ENCODE results near the gene PPT2.
A peak's percentile ranks its signal among the peaks of the same experiment; 100 is the strongest.

The PPT2 gene

DNA sequence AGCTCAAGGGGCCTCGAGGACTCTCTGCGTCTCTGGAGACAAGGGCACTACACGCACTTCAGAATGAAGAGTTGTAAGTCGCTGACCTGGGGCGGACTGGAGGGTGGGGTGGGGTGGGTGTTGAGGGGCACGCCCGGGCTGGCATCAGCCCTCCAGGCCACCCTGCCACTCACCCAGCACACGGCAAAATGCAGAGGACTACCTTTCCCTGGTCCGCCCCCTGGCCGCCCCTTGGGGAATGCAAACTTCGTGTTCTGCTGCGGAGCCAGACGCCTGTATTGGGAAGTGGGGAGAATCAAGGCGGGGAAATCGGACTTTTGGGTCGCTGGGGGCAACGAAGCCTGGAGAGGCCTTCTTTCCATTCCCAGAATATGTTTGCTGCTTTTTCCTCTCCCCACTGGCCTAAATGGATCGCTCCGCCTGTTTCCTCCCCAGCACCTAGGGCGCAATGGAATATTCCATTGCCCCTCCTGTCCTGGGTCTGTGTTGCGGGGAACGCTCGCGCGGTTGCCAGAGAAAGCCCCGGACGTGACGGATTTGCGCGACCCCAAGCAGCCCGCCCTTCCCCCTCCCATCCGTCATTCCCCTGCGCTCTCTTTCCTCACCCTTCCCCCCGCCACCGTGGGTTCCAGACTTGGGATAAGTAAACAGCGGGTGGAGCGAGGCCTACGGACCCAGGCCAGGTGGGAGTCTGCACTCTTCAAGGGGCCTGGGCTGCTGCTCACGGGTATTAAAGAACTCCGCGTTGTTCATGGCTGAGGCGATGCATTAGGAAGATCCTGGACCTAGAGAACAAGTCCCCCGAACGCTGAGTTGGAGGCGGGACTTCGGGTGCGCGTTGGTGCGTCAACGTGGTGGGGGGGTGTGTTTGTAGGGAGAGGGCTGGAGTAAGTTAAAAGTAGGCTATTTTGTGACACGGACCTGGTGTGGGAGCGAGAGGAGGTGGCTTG lies at the start of gene PPT2:
Gene PPT2, plus strand, starts transcription at position 578 of the 950 bp plus-strand sequence. CDS start 454 bp downstream, outside the sequence.
- H3K9me3 Mint-ChIP-seq (ENCODE audit: low read depth): no peaks in the 10 kb centered on the region
- peak within 1 kb of the TSS; percentile 99 for H3K4me3 Mint-ChIP-seq
- peak within 1 kb of the TSS; percentile 96 for H3K27ac Mint-ChIP-seq
- H3K36me3 Mint-ChIP-seq: peaks cover 12% of the 10 kb centered on the region
- peaks cover 55% of the 10 kb centered on the region for H3K4me1 Mint-ChIP-seq (ENCODE audit: low read depth)
- no peaks in the 10 kb centered on the region for H3K27me3 Mint-ChIP-seq

DNA sequence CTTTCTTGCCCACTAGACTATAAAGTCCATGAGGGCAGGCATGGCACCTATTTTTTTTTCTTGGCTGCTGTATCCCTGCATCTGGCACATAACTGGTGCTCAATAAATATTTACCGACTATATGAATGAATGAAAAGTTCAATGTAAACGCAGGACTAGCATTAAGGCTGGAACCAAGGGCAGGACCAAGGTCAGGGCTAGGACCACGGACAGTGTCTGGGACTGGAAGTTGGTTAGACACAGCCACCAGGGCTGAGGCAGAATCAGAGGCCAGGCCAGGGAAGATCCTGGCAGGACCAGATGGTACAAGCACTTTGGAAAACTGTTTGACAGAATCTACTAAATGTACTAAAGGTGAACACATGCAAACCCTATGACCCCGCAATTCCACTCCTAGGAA lies 48.5 kb upstream of the PPT2 start:
- Mint-ChIP-seq H3K36me3 (no peaks in the 10 kb centered on the region), H3K9me3 (ENCODE audit: low read depth) (no peaks in the 10 kb centered on the region), H3K4me1 (ENCODE audit: low read depth) (peaks cover 26% of the 10 kb centered on the region), H3K27me3 (peaks cover 2% of the 10 kb centered on the region), H3K4me3 (no peak overlapping the region), H3K27ac (no peak overlapping the region)

DNA sequence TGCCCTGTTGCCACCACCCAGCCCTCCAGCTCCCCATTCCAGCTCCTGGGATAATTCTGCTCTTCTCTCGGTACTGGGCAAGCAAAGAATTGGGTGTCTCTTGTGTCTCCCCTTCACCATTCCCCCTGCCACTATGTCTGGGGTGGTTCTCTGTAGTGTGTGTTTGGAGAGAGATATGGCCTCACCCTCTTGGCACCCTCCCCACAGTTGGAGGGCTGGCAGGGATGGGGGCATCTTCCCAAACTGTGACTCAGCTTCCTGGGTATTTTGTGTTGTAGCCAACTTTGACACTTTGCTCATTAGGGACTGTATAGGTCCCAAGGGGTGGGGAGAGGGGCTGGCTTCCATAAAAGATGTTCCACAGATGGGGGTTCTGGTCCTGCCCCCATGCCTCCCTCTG lies 46.5 kb upstream of the PPT2 start:
- H3K27me3 Mint-ChIP-seq: peaks cover 2% of the 10 kb centered on the region

GRCh38 chr6:32108094-32108627 lies 45.8 kb upstream of the PPT2 start:
- Mint-ChIP-seq H3K4me1 (ENCODE audit: low read depth) (peaks cover 26% of the 10 kb centered on the region), H3K27me3 (peaks cover 2% of the 10 kb centered on the region), H3K9me3 (ENCODE audit: low read depth) (no peaks in the 10 kb centered on the region), H3K4me3 (peak overlapping the region; percentile 43), H3K36me3 (no peaks in the 10 kb centered on the region), H3K27ac (no peak overlapping the region)

More for the DNA sequence above, 46.5 kb upstream of the PPT2 start:
- Mint-ChIP-seq H3K27ac (no peak overlapping the region), H3K4me1 (ENCODE audit: low read depth) (peaks cover 26% of the 10 kb centered on the region), H3K4me3 (no peak overlapping the region), H3K36me3 (no peaks in the 10 kb centered on the region), H3K9me3 (ENCODE audit: low read depth) (no peaks in the 10 kb centered on the region)

- H3K4me1 Mint-ChIP-seq (ENCODE audit: low read depth): peaks cover 26% of the 10 kb centered on the region
- H3K27me3 Mint-ChIP-seq: peaks cover 2% of the 10 kb centered on the region
- H3K4me3 Mint-ChIP-seq: peak overlapping the region; percentile 43
- H3K27ac Mint-ChIP-seq: peak overlapping the region; percentile 38
- no peaks in the 10 kb centered on the region for H3K36me3 Mint-ChIP-seq
- no peaks in the 10 kb centered on the region for H3K9me3 Mint-ChIP-seq (ENCODE audit: low read depth)
Observed at GRCh38 chr6:32108727-32109113, 45.2 kb upstream of the PPT2 start.

DNA sequence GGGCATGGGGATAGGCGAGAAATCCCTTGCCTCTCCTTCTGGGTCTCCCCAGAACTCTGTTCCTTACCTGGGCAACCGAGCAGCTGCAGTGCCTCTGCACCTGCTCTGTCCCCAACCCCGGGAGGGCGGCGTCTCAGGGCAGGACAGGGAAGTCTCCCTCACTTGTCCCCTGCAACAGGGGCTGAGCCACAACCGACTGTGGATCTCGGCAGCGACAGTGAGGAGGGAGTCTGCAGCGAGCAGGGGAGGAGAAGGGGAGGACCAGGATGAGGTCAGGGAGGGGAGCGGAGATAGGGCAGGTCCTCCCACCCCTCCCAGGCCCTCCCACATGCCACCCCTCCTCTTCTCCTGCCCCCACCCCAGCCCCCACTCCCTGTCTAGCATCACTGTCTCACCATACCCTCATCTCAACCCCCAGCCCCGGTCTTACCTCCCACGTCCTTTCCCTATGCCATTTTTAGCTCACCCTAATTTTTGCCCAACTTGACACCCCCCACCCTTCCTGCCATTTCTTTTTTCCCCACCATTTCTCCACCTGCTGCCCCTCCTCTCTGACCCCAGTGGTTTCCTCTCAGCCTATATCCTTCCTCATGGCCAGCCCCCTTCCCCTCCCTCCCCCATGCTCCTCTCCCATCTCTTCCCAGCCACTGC lies 44.7 kb upstream of the PPT2 start, which contains the start of gene TNXB:
Gene TNXB, minus strand, starts transcription at position 225 of the 651 bp plus-strand sequence. CDS start 11,140 bp downstream, outside the sequence.
- Mint-ChIP-seq H3K4me1 (ENCODE audit: low read depth) (peaks cover 26% of the 10 kb centered on the region), H3K36me3 (no peaks in the 10 kb centered on the region)

DNA sequence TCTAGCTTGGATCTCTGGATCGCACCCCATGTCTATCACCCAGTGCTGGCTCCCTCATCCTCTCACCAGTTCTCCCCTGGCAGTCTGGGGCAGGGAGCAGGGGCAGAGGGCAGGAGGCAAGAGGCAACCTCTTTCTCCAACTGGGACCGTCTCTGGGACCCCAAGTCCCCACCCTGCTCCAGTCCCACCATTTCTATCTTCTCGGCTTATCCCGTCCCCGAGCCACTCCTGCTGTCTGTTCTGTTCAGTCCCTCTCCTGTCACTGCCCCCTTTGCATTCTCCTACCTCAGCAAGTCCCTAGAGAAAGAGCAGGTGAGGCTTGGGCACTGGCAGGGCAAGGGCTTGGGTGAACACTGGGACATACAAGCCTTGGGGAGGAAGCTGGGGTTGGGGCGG lies 44.2 kb upstream of the PPT2 start:
- Mint-ChIP-seq H3K4me3 (no peak overlapping the region), H3K4me1 (ENCODE audit: low read depth) (peaks cover 28% of the 10 kb centered on the region), H3K36me3 (no peaks in the 10 kb centered on the region), H3K27ac (no peak overlapping the region), H3K27me3 (peaks cover 2% of the 10 kb centered on the region), H3K9me3 (ENCODE audit: low read depth) (no peaks in the 10 kb centered on the region)

More for the DNA sequence above, 44.7 kb upstream of the PPT2 start, which contains the start of gene TNXB:
- Mint-ChIP-seq H3K9me3 (ENCODE audit: low read depth) (no peaks in the 10 kb centered on the region), H3K27me3 (peaks cover 2% of the 10 kb centered on the region), H3K4me3 (peak within 1 kb of the TSS; percentile 43), H3K27ac (peak within 1 kb of the TSS; percentile 38)

DNA sequence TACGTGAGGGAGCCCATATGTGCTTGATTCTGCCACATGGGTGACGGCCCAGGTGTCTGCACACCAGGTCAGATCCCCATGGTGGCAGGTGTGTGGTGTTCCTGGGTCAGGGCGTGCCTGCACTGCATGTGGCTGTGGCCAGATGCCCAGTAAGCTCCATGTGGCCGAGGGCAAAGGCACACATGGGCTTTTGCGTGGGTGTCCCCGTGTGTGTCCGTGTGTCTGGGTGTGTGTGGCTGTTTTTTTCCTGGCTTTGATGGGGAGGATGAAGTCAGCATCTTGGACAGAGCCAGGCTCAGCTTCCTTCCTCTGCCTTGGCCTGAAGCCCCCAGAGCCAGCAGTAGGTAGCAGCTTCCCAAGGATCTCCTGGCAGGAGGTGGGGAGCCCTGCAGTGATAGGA lies 43.3 kb upstream of the PPT2 start:
- no peaks in the 10 kb centered on the region for H3K27me3 Mint-ChIP-seq
- H3K36me3 Mint-ChIP-seq: no peaks in the 10 kb centered on the region
- H3K4me3 Mint-ChIP-seq: no peak overlapping the region
- H3K27ac Mint-ChIP-seq: peak overlapping the region; percentile 22
- no peaks in the 10 kb centered on the region for H3K9me3 Mint-ChIP-seq (ENCODE audit: low read depth)
- peaks cover 28% of the 10 kb centered on the region for H3K4me1 Mint-ChIP-seq (ENCODE audit: low read depth)

- Mint-ChIP-seq H3K36me3 (no peaks in the 10 kb centered on the region), H3K4me1 (ENCODE audit: low read depth) (peaks cover 28% of the 10 kb centered on the region), H3K9me3 (ENCODE audit: low read depth) (no peaks in the 10 kb centered on the region), H3K27ac (peak overlapping the region; percentile 54), H3K4me3 (no peak overlapping the region), H3K27me3 (no peaks in the 10 kb centered on the region)
Observed at GRCh38 chr6:32111424-32112066, 42.4 kb upstream of the PPT2 start.

GRCh38 chr6:32112431-32112980 lies 41.4 kb upstream of the PPT2 start:
- H3K27ac Mint-ChIP-seq: no peak overlapping the region
- H3K27me3 Mint-ChIP-seq: no peaks in the 10 kb centered on the region
- H3K9me3 Mint-ChIP-seq (ENCODE audit: low read depth): no peaks in the 10 kb centered on the region
- H3K4me3 Mint-ChIP-seq: no peak overlapping the region
- H3K4me1 Mint-ChIP-seq (ENCODE audit: low read depth): peaks cover 26% of the 10 kb centered on the region
- H3K36me3 Mint-ChIP-seq: no peaks in the 10 kb centered on the region

- Mint-ChIP-seq H3K4me1 (ENCODE audit: low read depth) (peaks cover 14% of the 10 kb centered on the region), H3K4me3 (no peak overlapping the region), H3K9me3 (ENCODE audit: low read depth) (no peaks in the 10 kb centered on the region), H3K27ac (peak overlapping the region; percentile 58), H3K36me3 (no peaks in the 10 kb centered on the region), H3K27me3 (no peaks in the 10 kb centered on the region)
Observed at GRCh38 chr6:32113386-32114352, 40.3 kb upstream of the PPT2 start.

- no peak overlapping the region for H3K4me3 Mint-ChIP-seq
- no peaks in the 10 kb centered on the region for H3K36me3 Mint-ChIP-seq
- peaks cover 8% of the 10 kb centered on the region for H3K4me1 Mint-ChIP-seq (ENCODE audit: low read depth)
- peak overlapping the region; percentile 28 for H3K27ac Mint-ChIP-seq
- H3K27me3 Mint-ChIP-seq: no peaks in the 10 kb centered on the region
- no peaks in the 10 kb centered on the region for H3K9me3 Mint-ChIP-seq (ENCODE audit: low read depth)
Observed at GRCh38 chr6:32114796-32115195, 39.1 kb upstream of the PPT2 start.

GRCh38 chr6:32115623-32116022 lies 38.3 kb upstream of the PPT2 start:
- no peaks in the 10 kb centered on the region for H3K27me3 Mint-ChIP-seq
- no peaks in the 10 kb centered on the region for H3K36me3 Mint-ChIP-seq
- H3K9me3 Mint-ChIP-seq (ENCODE audit: low read depth): no peaks in the 10 kb centered on the region
- H3K27ac Mint-ChIP-seq: peak overlapping the region; percentile 34
- H3K4me3 Mint-ChIP-seq: no peak overlapping the region
- H3K4me1 Mint-ChIP-seq (ENCODE audit: low read depth): peaks cover 6% of the 10 kb centered on the region

Measured in activated naive CD8-positive, alpha-beta T cell (primary cell).